Spleen (tissue), 7 donors: Measurements from ENCODE around the gene BAZ1A.

Source experiments
- POLR2A ChIP-seq, 3 donors: fragments of 450-650 bp; IDR thresholded peaks; one replicate each; pipeline ENCODE4 v1.5.1; 2017; ENCODE audit warnings: antibody characterized with exemption in 3 of 3, mild to moderate bottlenecking in 1 of 3
- POLR2AphosphoS5 ChIP-seq, 3 donors: sonication (generic); formaldehyde crosslinking; IDR thresholded peaks; one replicate each; pipeline ENCODE4 v1.5.1; 2017; ENCODE audit warnings: antibody characterized with exemption in 3 of 3
- TF ChIP-seq, protein P1 (sequence below), 11 experiments: fragments of 200-600 bp in 7 of 11; fragments of 450-650 bp in 4 of 11; sonication (generic) in 4 of 11; IDR thresholded peaks in 8 of 11; conservative IDR thresholded peaks in 3 of 11; 1 replicate in 7 of 11; 2 replicates in 4 of 11; pipeline versions ENCODE4 v1.4.0 to v1.8.0; 2016 to 2021; ENCODE audit warnings: antibody characterized with exemption in 11 of 11, inconsistent platforms in 4 of 11, mild to moderate bottlenecking in 1 of 11
- donor health status: DM: no; HTN: no; CAD: no; lungs with moderate emphysema.
- donor health status: DM: no; HTN: no; CAD: no.
- donor health status: DM: no; HTN: no; CAD: no.

DNA sequence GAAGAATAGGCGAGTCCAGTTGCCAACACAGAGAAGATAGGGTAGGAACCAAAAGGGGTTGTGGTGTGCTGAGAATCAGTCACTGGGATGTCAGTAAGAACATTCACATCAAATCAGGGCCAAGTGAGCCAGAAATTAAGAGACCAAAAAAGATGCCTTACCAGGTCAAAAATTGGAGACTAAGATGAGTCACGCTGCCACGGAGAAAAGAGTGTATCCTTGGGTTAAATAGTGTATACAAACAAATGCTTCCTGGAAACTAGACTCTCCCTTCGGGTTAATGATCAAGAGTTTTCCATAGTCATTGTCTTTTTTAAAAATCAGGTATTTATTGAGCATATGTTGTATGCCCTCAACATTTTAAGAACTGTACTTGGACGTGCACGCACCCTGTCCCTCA lies 45.2 kb upstream of the BAZ1A start:
- TF ChIP-seq, protein P1, sequence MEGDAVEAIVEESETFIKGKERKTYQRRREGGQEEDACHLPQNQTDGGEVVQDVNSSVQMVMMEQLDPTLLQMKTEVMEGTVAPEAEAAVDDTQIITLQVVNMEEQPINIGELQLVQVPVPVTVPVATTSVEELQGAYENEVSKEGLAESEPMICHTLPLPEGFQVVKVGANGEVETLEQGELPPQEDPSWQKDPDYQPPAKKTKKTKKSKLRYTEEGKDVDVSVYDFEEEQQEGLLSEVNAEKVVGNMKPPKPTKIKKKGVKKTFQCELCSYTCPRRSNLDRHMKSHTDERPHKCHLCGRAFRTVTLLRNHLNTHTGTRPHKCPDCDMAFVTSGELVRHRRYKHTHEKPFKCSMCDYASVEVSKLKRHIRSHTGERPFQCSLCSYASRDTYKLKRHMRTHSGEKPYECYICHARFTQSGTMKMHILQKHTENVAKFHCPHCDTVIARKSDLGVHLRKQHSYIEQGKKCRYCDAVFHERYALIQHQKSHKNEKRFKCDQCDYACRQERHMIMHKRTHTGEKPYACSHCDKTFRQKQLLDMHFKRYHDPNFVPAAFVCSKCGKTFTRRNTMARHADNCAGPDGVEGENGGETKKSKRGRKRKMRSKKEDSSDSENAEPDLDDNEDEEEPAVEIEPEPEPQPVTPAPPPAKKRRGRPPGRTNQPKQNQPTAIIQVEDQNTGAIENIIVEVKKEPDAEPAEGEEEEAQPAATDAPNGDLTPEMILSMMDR (IDR thresholded peaks at IDR 0.05 in 8 of 11, conservative IDR thresholded peaks at IDR 0.05 in 3 of 11), result no peak
- TF ChIP-seq POLR2A (IDR thresholded peaks at IDR 0.05), result no peak
- TF ChIP-seq POLR2AphosphoS5 (IDR thresholded peaks at IDR 0.05), result no peak
